ENCODE data around the gene COL6A3.

Gene COL6A3

DNA sequence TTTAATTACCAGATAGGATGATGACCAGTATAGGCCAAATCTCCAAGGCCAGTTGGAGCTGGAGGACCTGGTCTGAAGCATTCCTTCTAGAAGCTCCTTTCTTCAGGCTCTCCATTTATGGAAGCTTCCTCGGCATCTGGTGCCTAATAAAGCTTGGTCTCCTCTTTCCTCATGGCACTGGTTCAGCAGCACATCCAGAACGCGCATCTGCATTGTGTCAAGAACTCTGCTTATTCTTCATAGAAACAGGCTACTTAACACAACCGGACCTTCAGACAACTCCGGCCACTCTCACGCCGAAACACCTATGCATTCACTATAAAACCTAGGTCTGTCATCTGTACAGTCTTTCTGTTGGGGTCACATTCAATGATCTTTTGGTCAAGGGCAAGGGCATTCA is 99.8 kb downstream of the COL6A3 start:
- DNase-seq: no peak
- Histone ChIP-seq H3K4me3 (ENCODE audit: insufficient read depth, low read depth, low read length, poor library complexity, severe bottlenecking) (no peak overlapping the region), H3K9me3 (ENCODE audit: control insufficient read depth, low read length) (no peaks in the 10 kb centered on the region), H3K27me3 (replicated peaks; ENCODE audit: control insufficient read depth, insufficient read depth, low read length, poor library complexity, severe bottlenecking) (no peaks in the 10 kb centered on the region), H3K27ac (ENCODE audit: insufficient read depth, low read length, poor library complexity, severe bottlenecking) (no peak overlapping the region), H3K4me1 (ENCODE audit: control insufficient read depth, insufficient read depth, low read length, poor library complexity, severe bottlenecking) (no peaks in the 10 kb centered on the region), H3K36me3 (ENCODE audit: control insufficient read depth, insufficient read depth, low read length) (no peaks in the 10 kb centered on the region)

DNA sequence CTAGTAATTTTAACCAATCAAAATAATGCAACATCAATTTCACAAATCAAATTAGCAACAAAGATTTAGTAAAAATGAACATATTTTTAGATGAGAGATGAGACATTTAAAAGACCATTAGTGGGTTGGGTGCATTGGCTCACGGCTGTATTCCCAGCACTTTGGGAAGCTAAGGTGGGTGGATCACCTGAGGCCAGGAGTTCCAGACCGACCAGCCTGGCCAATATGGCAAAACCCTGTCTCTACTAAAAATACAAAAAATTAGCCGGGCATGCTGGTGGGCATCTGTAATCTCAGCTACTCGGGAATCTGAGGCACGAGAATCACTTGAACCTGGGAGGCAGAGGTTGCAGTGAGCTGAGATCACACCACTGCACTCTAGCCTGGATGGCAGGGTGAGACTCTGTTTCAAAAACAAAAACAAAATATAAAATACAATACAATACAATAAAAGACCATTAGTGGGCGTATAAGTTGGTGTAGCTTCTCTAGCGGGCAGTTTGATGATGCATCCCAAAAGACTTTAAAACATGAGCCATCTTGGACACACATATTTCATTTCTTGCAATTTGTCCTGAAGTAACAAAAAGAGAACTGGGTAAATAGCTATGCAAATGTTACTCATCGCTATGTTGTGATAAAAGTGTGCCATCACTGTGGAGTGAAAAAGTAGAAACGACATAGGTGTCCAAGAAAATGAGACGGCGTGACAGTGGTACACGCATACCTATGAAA is 101.8 kb downstream of the COL6A3 start:
- Histone ChIP-seq H3K36me3 (ENCODE audit: control insufficient read depth, insufficient read depth, low read length) (no peaks in the 10 kb centered on the region), H3K27ac (ENCODE audit: insufficient read depth, low read length, poor library complexity, severe bottlenecking) (no peak overlapping the region), H3K4me1 (ENCODE audit: control insufficient read depth, insufficient read depth, low read length, poor library complexity, severe bottlenecking) (no peaks in the 10 kb centered on the region), H3K4me3 (ENCODE audit: insufficient read depth, low read depth, low read length, poor library complexity, severe bottlenecking) (no peak overlapping the region), H3K9me3 (ENCODE audit: control insufficient read depth, low read length) (no peaks in the 10 kb centered on the region), H3K27me3 (replicated peaks; ENCODE audit: control insufficient read depth, insufficient read depth, low read length, poor library complexity, severe bottlenecking) (no peaks in the 10 kb centered on the region)
- no peak for DNase-seq

DNA sequence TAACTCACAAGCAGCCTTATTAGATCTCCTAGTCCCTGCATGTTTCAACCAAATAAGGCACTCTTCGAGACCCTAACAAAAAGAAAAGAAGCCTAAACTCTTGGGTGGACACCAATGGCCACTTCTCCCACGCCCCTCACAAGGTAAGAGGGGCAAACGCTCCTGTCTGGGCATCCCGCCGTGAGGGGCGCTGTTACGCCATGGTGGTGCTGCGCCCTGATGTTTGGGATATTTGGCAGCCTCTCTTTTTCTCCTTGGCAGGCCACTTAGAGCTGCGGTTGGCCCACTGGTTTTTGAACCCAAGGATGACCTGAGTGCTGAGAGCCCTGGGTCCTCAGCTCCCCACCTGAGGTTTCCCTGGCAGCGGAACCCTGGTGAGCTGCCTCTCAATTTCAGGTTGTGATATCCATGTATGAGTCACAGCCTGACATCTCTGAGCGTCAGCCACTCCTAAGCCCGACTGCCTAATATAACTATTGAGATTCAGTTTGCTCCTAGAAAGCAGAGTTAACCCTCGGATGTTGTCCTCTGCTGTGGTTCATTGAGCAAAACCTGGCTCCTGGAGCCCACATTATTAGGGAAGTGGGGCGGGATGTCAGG is 103.3 kb downstream of the COL6A3 start:
- DNase-seq: no peak
- Histone ChIP-seq H3K4me1 (ENCODE audit: control insufficient read depth, insufficient read depth, low read length, poor library complexity, severe bottlenecking) (no peaks in the 10 kb centered on the region), H3K27me3 (replicated peaks; ENCODE audit: control insufficient read depth, insufficient read depth, low read length, poor library complexity, severe bottlenecking) (no peaks in the 10 kb centered on the region), H3K4me3 (ENCODE audit: insufficient read depth, low read depth, low read length, poor library complexity, severe bottlenecking) (no peak overlapping the region), H3K27ac (ENCODE audit: insufficient read depth, low read length, poor library complexity, severe bottlenecking) (no peak overlapping the region), H3K36me3 (ENCODE audit: control insufficient read depth, insufficient read depth, low read length) (no peaks in the 10 kb centered on the region), H3K9me3 (ENCODE audit: control insufficient read depth, low read length) (no peaks in the 10 kb centered on the region)

DNA sequence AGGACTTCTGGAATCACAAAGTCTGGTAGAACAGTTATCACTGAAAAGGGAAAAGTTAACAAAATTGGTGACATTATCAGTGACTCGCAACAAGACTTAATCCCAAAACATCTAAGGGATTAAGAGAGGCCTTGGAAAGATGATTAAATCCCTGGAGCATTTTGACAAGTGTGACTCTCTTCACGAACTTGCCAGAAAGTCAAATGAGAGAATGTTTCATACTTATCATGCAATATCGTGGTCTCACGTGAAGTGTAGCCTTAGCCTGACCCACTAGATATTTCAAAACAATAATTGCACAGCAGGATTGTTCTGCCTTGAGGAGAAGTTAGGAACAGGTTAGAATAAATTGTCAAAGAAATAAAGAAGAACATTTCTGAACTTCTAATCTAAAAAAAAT is 104.5 kb downstream of the COL6A3 start:
- Histone ChIP-seq H3K4me3 (ENCODE audit: insufficient read depth, low read depth, low read length, poor library complexity, severe bottlenecking) (no peak overlapping the region), H3K9me3 (ENCODE audit: control insufficient read depth, low read length) (no peaks in the 10 kb centered on the region), H3K27me3 (replicated peaks; ENCODE audit: control insufficient read depth, insufficient read depth, low read length, poor library complexity, severe bottlenecking) (no peaks in the 10 kb centered on the region), H3K4me1 (ENCODE audit: control insufficient read depth, insufficient read depth, low read length, poor library complexity, severe bottlenecking) (no peaks in the 10 kb centered on the region), H3K27ac (ENCODE audit: insufficient read depth, low read length, poor library complexity, severe bottlenecking) (no peak overlapping the region), H3K36me3 (ENCODE audit: control insufficient read depth, insufficient read depth, low read length) (no peaks in the 10 kb centered on the region)
- no peak for DNase-seq

- H3K9me3 ChIP-seq (ENCODE audit: control insufficient read depth, low read length): no peaks in the 10 kb centered on the region
These were observed 105.0 kb downstream of the COL6A3 start for GRCh38 chr2:237309011-237309410.

DNA sequence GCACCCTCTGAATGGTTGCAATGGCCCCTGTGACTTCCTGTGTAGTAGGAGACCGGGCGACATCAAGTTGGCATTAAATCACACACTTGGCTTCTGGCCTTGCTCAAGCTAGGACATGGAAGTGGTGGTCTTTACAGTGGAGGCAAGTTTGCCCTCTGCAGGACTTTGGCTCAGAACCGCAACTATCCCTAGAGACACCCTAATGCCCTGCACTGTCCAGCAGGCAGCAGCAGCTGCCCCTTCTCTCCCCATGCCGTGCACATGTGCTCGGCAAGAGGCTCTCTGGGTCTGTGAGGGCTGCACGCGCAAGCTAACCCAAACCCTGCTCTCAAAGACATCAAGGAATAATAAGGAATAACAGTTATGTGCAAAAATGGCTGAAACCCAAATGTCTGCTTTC is 106.5 kb downstream of the COL6A3 start:
- no peak overlapping the region for H3K4me3 ChIP-seq (ENCODE audit: insufficient read depth, low read depth, low read length, poor library complexity, severe bottlenecking)
- no peak overlapping the region for H3K27ac ChIP-seq (ENCODE audit: insufficient read depth, low read length, poor library complexity, severe bottlenecking)
- no peaks in the 10 kb centered on the region for H3K36me3 ChIP-seq (ENCODE audit: control insufficient read depth, insufficient read depth, low read length)
- H3K9me3 ChIP-seq (ENCODE audit: control insufficient read depth, low read length): no peaks in the 10 kb centered on the region
- DNase-seq: no peak
- H3K27me3 ChIP-seq (replicated peaks; ENCODE audit: control insufficient read depth, insufficient read depth, low read length, poor library complexity, severe bottlenecking): no peaks in the 10 kb centered on the region
- no peaks in the 10 kb centered on the region for H3K4me1 ChIP-seq (ENCODE audit: control insufficient read depth, insufficient read depth, low read length, poor library complexity, severe bottlenecking)

More at GRCh38 chr2:237309011-237309410, 105.0 kb downstream of the COL6A3 start:
- H3K27ac ChIP-seq (ENCODE audit: insufficient read depth, low read length, poor library complexity, severe bottlenecking): no peak overlapping the region
- H3K4me1 ChIP-seq (ENCODE audit: control insufficient read depth, insufficient read depth, low read length, poor library complexity, severe bottlenecking): no peaks in the 10 kb centered on the region
- DNase-seq: no peak
- no peaks in the 10 kb centered on the region for H3K27me3 ChIP-seq (replicated peaks; ENCODE audit: control insufficient read depth, insufficient read depth, low read length, poor library complexity, severe bottlenecking)
- no peak overlapping the region for H3K4me3 ChIP-seq (ENCODE audit: insufficient read depth, low read depth, low read length, poor library complexity, severe bottlenecking)
- no peaks in the 10 kb centered on the region for H3K36me3 ChIP-seq (ENCODE audit: control insufficient read depth, insufficient read depth, low read length)

GRCh38 chr2:237306787-237307170 is 107.2 kb downstream of the COL6A3 start:
- DNase-seq: no peak
- H3K36me3 ChIP-seq (ENCODE audit: control insufficient read depth, insufficient read depth, low read length): no peaks in the 10 kb centered on the region
- no peak overlapping the region for H3K27ac ChIP-seq (ENCODE audit: insufficient read depth, low read length, poor library complexity, severe bottlenecking)
- H3K4me1 ChIP-seq (ENCODE audit: control insufficient read depth, insufficient read depth, low read length, poor library complexity, severe bottlenecking): no peaks in the 10 kb centered on the region
- H3K27me3 ChIP-seq (replicated peaks; ENCODE audit: control insufficient read depth, insufficient read depth, low read length, poor library complexity, severe bottlenecking): no peaks in the 10 kb centered on the region
- no peaks in the 10 kb centered on the region for H3K9me3 ChIP-seq (ENCODE audit: control insufficient read depth, low read length)
- no peak overlapping the region for H3K4me3 ChIP-seq (ENCODE audit: insufficient read depth, low read depth, low read length, poor library complexity, severe bottlenecking)

GRCh38 chr2:237306083-237306786 is 107.7 kb downstream of the COL6A3 start:
- no peak overlapping the region for H3K27ac ChIP-seq (ENCODE audit: insufficient read depth, low read length, poor library complexity, severe bottlenecking)
- H3K4me3 ChIP-seq (ENCODE audit: insufficient read depth, low read depth, low read length, poor library complexity, severe bottlenecking): no peak overlapping the region
- no peak for DNase-seq
- no peaks in the 10 kb centered on the region for H3K36me3 ChIP-seq (ENCODE audit: control insufficient read depth, insufficient read depth, low read length)
- no peaks in the 10 kb centered on the region for H3K9me3 ChIP-seq (ENCODE audit: control insufficient read depth, low read length)
- H3K4me1 ChIP-seq (ENCODE audit: control insufficient read depth, insufficient read depth, low read length, poor library complexity, severe bottlenecking): no peaks in the 10 kb centered on the region
- H3K27me3 ChIP-seq (replicated peaks; ENCODE audit: control insufficient read depth, insufficient read depth, low read length, poor library complexity, severe bottlenecking): no peaks in the 10 kb centered on the region

DNA sequence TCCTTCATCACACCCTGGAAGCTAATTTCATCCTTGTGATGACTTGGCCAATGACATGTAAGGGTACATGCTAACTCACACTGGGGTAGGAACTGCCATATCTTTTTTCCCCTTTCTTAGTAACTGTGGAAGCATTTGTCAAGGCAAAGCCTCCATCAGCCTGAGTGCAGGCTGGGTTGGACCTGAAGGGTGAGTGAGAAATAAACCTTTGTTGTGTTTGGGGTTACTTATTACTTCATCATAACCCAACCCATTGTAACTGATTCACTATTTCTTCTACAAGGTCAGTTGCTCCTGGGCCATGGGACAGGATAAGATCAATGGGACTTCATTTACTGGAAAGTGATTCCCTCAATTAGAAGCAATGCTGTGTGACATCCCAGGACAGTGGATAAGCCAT is 108.4 kb downstream of the COL6A3 start:
- Histone ChIP-seq H3K27ac (ENCODE audit: insufficient read depth, low read length, poor library complexity, severe bottlenecking) (no peak overlapping the region), H3K4me1 (ENCODE audit: control insufficient read depth, insufficient read depth, low read length, poor library complexity, severe bottlenecking) (no peaks in the 10 kb centered on the region), H3K4me3 (ENCODE audit: insufficient read depth, low read depth, low read length, poor library complexity, severe bottlenecking) (no peak overlapping the region), H3K27me3 (replicated peaks; ENCODE audit: control insufficient read depth, insufficient read depth, low read length, poor library complexity, severe bottlenecking) (no peaks in the 10 kb centered on the region), H3K36me3 (ENCODE audit: control insufficient read depth, insufficient read depth, low read length) (no peaks in the 10 kb centered on the region), H3K9me3 (ENCODE audit: control insufficient read depth, low read length) (no peaks in the 10 kb centered on the region)
- DNase-seq: no peak
